ENCODE data around the gene FRK. TPM values are rescaled to one million over a fixed set of nuclear protein-coding genes. Genes with fewer than 3 reads are reported as not detected.
"Not testable (repeated sequence)": the region's sequence is repeated elsewhere in the genome, so short reads cannot be mapped to it uniquely, and the experiment has no call there.

Gene FRK
- total RNA-seq, 1 donor from 2014 or later: 24.3 TPM

GRCh38 chr6:116008470-116009243 is 52.0 kb downstream of the FRK start:
- DNase-seq (ENCODE audit: low spot score): no peak

- DNase-seq (ENCODE audit: low spot score): no peak
These were observed 55.6 kb downstream of the FRK start for GRCh38 chr6:116004841-116005815.

GRCh38 chr6:116003668-116004067 is 57.0 kb downstream of the FRK start:
- no peak for DNase-seq (ENCODE audit: low spot score)

GRCh38 chr6:116002756-116003155 is 57.9 kb downstream of the FRK start:
- no peak for DNase-seq (ENCODE audit: low spot score)

GRCh38 chr6:115999235-115999634 is 61.5 kb downstream of the FRK start:
- DNase-seq (ENCODE audit: low spot score): no peak

- no peak for DNase-seq (ENCODE audit: low spot score)
These were observed 62.6 kb downstream of the FRK start for GRCh38 chr6:115997990-115998585.

GRCh38 chr6:115986026-115986425 is 74.7 kb downstream of the FRK start:
- no peak for DNase-seq (ENCODE audit: low spot score)

- no peak for DNase-seq (ENCODE audit: low spot score)
These were observed 75.9 kb downstream of the FRK start for GRCh38 chr6:115984809-115985208.

- DNase-seq (ENCODE audit: low spot score): no peak
These were observed 76.7 kb downstream of the FRK start for GRCh38 chr6:115983998-115984397.

- DNase-seq (ENCODE audit: low spot score): no peak
These were observed 78.2 kb downstream of the FRK start for GRCh38 chr6:115982453-115982852.

GRCh38 chr6:115977220-115977619 is 83.5 kb downstream of the FRK start:
- no peak for DNase-seq (ENCODE audit: low spot score)

GRCh38 chr6:115976321-115976870 is 84.3 kb downstream of the FRK start:
- no peak for DNase-seq (ENCODE audit: low spot score)

- no peak for DNase-seq (ENCODE audit: low spot score)
These were observed 88.0 kb downstream of the FRK start for GRCh38 chr6:115972679-115973078.

- no peak for DNase-seq (ENCODE audit: low spot score)
These were observed 88.9 kb downstream of the FRK start for GRCh38 chr6:115971785-115972184.

- no peak for DNase-seq (ENCODE audit: low spot score)
These were observed 90.8 kb downstream of the FRK start for GRCh38 chr6:115969930-115970273.

GRCh38 chr6:115969207-115969929 is 91.3 kb downstream of the FRK start:
- DNase-seq (ENCODE audit: low spot score): no peak

GRCh38 chr6:115960286-115960685 is 100.4 kb downstream of the FRK start:
- DNase-seq (ENCODE audit: low spot score): not testable (repeated sequence)

- DNase-seq (ENCODE audit: low spot score): no peak
These were observed 101.7 kb downstream of the FRK start for GRCh38 chr6:115958958-115959357.

- DNase-seq (ENCODE audit: low spot score): no peak
These were observed 106.0 kb downstream of the FRK start for GRCh38 chr6:115954740-115955139.

- DNase-seq (ENCODE audit: low spot score): no peak
These were observed 111.9 kb downstream of the FRK start for GRCh38 chr6:115948751-115949150.

- DNase-seq (ENCODE audit: low spot score): peak; percentile 17
These were observed 112.6 kb downstream of the FRK start for GRCh38 chr6:115947966-115948541.
